GM19463 (cell line): ENCODE measurements around the gene EVI5.
"Not testable (repeated sequence)": the region's sequence is repeated elsewhere in the genome, so short reads cannot be mapped to it uniquely, and the experiment has no call there.

Experiments
- ATAC-seq: cut with Tn5 transposase; IDR thresholded peaks from one replicate; pipeline ENCODE4 v1.9.1; 2021; ENCODE audit warnings: mild to moderate bottlenecking, moderate library complexity; ENCODE audit not compliant: unreplicated experiment

The EVI5 gene

DNA sequence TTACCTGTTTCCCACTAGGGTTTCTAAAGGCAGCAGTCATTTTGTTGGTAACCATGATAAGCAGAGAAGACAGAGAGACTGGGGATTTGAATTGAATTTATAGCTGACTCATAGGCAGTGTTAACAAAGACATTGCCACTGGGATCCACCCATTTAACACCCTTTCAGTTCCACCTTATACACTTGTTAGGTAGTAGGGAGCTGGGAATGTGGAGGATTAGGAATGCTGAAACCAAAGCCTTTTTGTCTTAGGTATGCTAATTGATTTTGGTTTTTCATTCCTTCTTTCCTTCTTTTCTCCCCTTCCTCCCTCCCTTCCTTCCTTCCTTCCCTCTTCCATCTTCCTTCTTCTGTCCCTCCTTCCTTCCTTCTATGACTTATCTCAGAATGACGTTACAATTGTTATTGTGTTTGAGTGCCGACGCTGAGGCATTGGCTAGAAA lies 7.5 kb upstream of the EVI5 start:
- ATAC-seq = no peak

DNA sequence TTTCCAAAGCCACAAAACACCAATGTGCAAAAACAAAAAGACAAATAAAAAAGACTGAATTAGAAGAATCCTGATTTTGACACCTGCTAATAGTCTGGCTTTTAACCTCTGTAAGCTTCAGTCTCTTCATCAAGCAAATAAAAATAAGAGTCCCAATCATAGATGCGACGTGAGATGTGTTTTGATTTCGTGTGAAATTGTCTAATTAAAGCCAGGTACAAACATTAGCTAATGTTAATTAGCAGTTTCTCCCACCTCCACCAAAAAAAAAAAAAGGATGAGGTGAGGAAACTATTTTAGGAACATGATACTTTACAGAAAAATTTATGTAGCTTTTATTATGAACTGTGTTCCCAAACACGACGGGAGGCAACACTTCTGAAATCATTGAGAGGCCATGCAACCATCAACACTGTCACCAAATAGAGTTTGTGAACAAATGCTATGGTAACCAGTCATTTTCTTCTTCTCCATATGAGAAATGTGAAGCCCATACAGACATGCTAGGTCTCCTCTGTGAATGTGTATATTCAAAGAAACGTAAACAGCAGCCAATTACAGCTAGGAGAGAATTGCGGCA lies 6.7 kb upstream of the EVI5 start:
- no peak for ATAC-seq

DNA sequence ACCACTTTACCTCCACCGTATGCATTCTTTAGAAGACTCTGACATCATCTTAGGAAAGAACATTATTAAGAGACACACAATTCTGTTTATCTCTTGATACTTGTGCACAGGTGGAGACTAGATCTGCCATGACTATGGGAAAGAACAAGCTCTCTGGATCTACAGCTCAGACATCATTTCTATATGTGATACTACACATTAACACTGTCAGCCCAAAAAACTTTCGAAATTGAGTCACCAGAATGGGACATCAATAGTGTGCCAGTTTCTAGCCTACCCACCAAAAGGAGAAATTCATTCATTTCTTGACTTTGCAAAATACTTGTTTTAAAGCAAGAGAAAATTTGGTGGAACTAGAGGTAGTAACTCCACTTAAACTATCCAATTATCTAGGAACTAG lies 6.0 kb upstream of the EVI5 start:
- ATAC-seq = no peak

DNA sequence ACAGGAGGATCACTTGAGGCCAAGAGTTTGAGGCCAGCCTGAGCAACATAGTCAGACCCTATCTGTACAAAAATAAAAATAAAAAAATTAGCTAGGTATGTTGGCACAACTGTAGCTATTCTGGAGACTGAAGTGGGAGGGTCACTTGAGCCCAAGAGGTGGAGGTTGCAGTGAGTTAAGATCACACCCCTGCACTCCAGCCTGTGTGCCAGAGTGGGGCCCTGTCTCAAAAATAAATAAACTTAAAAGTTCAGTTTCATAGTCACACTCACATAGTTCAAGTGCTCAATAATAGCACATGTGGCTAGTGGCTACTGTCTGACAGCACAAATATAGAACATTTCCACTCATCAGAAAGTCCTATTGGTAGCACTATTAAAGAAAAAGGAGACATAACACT lies 5.2 kb upstream of the EVI5 start:
- ATAC-seq = no peak

DNA sequence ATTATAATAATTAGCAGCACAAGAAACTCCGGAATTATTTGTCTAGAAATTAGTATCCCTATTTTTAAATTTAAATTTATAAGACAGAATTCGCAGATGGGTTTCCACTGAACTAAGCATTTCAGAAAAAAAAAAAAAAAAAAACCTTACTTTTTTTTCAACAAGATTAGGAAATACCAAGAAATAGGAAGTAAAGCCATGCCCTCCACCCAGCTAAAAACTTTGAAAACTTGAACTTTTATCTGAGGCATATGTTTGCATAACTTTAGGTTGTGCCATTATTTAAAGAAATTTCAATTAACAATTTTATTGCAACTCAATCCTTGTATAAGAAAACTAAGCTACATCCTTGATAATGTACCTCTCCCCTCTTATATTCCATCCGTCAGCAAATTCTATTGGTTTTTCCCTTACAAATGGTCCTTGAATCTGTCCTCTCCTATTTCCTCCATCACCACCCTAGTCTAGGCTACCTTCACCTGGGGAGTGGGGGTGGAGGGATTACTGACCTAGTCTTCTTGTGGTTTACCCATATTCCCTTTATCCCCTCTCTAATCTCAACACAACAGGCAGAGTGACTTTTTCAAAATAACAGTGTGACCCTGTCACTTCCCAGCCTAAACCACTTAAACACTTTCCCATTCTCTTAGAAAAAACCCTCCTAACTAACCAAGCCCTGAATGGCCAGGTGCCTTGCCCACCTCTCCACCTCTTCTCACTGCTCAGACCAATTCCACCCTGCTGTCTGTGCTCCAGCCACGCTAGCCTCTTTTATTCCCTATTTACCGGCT lies 1.4 kb upstream of the EVI5 start:
- no peak for ATAC-seq

DNA sequence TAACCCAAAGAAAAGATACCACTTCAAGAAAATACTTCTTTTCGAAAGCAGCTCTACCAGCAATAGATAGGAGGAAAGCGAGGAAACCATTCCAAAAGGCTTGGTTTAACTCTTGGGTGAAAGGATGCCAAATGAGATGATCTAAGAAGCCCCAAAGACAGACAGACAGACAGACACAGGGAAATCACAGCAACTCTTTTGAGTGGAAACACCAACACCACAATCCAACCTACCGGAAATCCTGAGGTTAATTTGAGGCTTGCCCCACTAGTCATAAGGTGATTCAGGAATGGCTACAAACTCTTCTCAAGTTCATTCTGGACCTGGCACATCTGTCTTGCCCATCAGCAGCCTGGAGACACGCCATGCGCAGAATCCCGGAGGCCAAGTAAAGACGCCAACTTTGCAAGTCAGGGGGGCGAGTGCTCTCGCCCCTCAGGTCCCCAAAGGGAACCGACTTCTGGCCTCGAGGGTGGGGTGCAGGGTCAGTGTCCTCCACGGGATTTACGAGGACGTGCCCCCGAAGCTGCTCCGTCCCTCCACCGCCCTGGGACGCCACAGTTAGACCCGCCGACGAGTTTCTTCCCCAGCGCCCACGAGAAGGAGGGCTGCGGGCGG lies 778 bp downstream of the EVI5 start:
- no peak for ATAC-seq

DNA sequence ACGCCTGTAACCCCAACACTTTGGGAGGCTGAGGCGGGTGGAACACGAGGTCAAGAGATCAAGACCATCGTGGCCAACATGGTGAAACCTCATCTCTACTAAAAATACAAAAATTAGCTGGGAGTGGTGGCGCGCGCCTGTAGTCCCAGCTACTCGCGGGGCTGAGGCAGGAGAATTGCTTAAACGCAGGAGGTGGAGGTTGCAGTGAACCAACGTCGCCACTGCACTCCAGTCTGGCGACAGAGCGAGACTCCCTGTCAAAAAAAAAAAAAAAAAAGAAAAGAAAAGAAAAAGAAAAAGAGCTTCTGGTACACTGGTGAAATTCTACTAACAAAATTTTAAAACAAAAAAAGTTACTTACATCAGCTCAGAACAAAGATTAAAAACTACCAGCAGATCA lies 1.4 kb downstream of the EVI5 start:
- not testable (repeated sequence) for ATAC-seq

DNA sequence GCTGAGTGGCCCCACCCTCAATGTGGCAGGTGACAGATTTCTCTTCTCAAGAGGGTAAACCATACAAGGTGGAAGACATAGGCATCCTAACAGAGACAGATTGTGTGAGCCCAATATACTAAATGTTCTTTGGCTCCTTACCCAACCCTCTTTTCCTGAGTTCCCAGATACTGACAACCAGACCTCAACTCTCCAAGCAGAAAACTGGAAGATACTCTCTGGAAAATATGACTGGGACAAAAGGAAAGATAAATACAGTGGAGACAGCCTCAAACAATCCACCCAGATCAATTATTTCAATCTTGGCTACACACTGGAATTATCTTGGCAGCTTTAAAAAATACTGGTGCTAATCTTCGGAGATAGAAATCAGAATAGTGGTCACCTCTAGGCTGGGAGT lies 6.5 kb downstream of the EVI5 start:
- no peak for ATAC-seq

DNA sequence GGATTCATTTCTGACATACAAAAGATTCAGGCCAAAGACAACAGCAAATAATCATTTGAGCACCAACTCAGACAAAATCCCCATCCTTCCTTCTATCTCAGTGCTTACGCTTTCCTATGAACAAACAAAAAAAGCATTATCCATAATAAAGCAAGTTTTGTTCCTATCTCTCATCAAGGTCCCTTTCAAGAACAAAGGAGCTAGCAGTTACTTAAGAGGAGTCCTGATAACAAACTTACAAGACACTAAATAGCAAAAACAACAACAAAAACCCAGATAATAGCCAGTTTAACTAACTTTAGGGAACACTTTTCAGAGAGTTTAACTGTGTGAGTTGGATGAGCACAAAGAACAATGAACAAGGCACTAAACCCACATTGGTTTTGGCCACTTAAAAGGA lies 10.5 kb downstream of the EVI5 start:
- no peak for ATAC-seq

DNA sequence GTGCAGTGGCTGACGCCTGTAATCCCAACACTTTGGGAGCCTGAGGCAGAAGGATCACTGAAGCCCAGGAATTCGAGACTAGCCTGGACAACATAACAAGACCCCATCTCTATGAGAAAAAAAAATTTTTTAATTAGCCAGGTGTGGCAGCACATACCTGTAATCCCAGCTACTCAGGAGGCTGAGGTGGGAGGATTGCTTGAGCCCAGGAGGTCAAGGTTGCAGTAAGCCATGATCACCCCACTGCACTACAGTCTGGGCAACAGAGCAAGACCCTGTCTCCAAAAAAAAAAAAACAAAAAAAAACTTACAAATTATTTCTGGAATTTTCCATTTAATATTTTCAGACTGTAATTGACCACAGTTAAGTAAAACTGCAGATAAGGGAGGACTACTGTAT lies 11.2 kb downstream of the EVI5 start:
- not testable (repeated sequence) for ATAC-seq

DNA sequence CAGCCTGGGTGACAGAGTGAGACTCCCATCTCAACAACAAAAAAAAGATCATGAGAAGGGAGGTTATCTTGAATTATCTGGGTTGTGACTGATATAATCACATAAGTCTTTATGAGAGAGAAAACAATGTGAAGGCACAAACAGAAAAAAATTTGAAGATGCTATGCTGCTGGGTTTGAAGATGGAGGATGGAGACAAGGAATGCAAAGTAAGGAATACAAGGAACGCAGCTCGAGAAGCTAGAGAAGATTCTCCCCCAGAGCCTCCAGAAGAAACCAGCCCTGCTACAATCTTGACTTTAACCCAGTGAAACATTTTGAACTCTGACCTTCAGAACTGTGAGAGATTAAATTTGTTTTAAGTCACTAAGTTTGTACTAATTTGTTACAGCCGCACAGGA lies 15.1 kb downstream of the EVI5 start:
- ATAC-seq = no peak

DNA sequence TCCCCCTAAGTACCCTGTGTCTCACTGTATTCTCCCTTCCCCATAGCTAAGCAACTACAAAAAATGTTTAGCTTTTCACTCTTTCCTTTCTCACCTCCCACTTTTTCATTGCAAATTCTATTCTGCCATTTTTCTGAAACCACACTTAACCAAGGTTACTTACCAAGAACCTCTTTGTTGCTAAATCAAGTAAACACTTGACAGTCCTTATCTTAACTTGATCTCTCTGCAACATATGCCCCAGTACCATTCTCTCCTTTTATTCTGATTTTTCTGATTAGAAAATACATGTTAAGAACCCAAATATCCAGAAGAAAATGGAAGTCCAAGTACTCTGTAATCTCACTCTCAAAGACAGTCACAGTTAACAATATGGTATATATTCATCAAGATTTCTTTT lies 16.0 kb downstream of the EVI5 start:
- ATAC-seq = no peak

DNA sequence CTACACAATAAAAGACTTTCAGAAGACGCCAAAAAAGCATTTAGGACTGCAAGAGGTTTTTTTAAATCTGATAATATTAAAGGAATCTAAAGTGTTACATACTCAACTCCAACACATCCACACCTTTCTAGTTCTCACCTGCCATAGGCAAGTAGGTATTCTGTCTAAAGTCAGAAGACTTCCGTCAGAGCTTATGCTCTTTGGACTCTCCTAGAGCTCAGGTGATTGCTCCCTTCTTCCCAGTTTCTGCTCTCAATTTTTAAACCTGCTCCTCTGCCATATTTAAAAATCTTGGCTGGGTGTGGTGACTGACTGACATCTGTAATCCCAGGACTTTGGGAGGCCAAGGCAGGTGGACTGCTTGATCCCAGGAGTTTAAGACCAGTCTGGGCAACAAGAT lies 16.6 kb downstream of the EVI5 start:
- ATAC-seq = no peak

DNA sequence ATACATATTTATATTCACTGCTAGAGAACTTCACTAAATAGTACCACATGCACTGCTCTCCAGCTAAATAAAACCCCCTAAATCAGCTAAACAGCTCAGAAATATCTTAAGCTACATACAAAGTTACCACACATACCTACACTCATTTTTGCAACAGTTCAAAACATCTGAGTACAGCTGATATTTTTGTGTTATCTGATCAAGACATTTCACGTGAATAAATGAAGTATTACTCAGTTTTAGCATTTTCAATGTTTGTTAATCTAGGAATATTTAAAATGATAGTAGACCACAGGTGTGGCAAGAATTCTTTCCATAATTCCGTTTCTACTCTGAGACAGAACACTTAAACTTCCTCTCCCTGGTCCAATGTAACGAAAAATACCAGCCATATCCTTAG lies 20.8 kb downstream of the EVI5 start:
- no peak for ATAC-seq

DNA sequence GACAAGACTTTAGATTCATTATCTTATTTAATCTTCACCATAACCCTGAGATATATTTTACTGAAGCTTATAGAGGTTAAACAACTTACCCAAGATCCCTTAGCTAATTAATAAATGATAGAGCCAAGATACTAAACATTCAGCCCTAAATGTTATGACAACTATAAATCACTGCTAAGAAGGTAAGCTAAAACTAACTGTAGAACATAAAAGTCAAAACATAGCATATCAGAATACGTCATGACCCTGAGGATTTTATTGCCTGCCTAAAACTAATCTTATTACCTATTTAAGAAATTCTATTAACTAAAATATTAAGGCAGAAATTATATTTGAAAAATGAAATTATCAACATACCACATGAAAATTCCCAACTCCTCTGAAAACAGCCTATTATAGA lies 22.6 kb downstream of the EVI5 start:
- ATAC-seq = no peak

DNA sequence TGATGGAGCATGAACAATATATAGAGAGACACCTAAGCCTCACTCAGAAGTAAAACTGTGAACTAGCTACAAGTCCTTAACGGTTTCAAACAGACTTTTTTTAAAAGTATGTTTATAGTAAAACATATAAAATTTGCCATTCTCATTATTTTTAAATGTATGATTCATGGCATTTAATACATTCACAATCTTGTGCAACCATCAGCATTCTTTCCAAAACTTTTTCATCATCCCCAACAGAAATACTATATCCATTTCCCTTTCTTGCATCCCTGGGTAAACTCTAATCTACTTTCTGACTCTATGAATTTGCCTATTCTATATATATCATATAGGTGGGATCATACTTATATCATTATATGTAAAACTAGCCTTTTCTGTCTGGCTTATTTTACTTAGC lies 25.5 kb downstream of the EVI5 start:
- no peak for ATAC-seq

DNA sequence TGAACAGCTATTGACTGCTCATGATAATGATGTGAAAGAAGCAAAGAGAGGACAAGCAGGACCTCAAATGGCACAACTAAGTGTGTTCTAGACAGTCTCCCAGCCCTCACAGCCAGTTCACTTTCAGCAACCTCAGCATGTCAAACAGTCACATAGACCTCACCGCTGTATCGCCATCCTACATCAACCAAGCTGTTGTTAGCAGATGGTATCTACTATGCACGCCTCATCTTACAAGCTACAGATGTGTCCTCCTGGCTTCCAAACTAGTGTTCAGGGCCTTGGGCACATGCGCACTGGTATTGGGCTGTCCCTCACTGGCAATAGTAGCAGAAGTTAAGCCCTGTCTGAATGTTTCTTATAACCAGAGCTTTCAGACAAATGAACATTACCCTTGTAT lies 28.4 kb downstream of the EVI5 start:
- ATAC-seq = no peak

DNA sequence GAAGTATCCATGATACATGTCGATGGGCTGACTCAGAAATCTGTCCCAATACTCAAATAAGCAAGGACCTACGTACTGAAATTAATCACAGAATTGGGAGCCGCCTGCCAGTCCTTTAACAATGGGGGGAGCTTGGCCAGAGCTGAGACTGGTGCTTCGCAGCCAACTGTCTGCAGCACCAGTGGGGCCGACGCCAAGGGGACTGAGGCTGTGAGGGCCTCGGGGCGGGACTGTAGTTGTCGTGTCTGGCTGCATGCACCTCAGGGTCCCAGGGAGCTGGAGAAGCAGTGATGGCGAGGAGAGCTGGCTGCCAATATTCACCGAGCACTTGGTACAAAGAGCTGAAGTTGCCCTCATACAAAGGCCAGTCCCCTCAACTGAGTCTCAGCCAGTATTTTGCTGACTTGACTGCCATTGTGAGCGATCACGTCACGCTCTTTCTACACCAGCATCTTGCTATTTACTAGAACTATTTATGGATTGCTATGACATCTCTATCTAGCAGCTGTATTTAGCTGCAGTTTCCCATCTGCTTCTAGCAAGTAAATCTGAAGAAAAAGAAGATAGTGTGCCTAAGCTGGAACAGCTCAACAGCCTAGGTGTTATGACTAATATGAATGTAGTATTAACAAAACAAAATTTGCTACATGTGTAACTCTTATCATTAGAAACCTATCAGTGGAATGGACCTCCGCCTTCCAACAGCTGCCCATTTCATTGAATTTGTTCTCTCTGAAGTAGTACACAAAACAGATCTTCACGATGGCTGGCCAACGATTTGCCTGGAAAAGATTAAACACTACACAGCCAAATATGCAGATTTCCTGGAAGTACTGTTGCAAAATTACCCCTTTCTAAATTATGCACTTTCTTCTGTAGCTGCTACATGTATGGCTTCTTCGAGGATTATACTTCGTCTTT lies 29.1 kb downstream of the EVI5 start:
- ATAC-seq = no peak

DNA sequence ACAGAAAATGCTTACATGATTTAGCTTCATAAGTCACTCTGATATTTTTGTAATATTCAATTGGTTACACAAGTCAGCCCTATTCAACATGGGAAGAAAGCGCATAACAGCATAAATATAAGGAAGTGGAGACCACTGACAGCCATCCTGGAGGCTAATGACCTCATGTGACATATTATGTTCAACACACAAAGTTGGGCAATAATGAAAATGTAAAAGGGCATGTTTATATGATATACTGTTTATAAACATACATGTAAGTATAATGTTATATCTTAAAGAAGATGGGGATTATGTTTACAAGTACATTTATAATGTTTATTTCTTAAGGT lies 30.2 kb downstream of the EVI5 start:
- ATAC-seq = no peak

DNA sequence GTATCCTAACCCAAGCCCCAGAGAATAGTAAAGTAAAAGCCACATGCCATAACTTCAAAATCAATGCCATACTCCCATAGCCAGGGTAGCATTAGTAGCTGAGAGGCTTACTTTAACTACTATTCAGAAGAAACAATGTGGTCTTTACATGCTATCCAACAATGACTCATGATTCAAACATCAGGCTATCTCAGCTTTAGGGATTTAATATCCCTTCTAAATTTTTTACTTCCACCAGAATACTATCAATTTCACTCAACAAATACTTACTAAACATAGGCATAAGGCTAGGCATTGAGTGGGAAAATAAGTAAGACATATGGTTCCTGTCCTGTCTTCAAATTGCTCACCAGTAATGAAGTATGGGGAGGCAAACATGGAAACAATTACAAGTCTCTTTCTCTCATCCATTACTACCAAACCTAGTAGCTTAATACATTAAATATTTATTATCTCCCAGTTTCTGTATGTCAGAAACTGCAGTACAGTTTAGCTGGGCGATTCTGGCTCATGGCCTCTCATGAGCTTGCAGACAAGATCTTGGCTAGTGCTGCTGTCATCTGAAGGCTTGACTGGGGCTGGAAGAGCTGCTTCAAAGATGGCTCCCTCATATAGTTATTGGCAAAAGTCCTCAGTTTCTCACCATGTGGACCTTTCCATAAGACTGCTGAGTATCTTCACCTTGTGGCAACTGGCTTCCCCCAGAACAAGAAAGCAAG lies 30.7 kb downstream of the EVI5 start:
- no peak for ATAC-seq

DNA sequence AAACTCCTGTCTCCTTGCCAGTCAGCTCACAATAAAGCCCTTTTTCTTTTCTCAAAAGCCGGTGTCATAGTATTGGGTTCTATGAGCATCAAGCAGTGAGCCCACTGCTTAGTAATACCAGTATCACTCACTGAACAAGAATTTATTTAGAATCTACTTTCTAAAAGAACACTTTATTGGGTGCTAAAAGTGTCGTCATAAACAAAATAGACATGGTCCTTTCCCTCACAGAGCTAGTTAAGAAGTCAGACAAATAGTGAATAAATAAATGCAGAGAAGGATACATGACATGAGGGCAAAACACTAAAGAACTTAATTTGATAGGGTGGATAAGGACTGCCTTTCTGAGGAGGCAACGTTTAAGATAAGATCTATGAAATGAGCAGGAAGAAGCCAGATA lies 32.2 kb downstream of the EVI5 start:
- ATAC-seq = no peak
